8988T (cell line): ENCODE measurements around the gene SYNM.
A peak's percentile ranks its signal among the peaks of the same experiment; 100 is the strongest.

ENCODE experiments used
- DNase-seq: peaks from one replicate; pipeline ENCODE4 v3.0.0; 2011

The SYNM gene

DNA sequence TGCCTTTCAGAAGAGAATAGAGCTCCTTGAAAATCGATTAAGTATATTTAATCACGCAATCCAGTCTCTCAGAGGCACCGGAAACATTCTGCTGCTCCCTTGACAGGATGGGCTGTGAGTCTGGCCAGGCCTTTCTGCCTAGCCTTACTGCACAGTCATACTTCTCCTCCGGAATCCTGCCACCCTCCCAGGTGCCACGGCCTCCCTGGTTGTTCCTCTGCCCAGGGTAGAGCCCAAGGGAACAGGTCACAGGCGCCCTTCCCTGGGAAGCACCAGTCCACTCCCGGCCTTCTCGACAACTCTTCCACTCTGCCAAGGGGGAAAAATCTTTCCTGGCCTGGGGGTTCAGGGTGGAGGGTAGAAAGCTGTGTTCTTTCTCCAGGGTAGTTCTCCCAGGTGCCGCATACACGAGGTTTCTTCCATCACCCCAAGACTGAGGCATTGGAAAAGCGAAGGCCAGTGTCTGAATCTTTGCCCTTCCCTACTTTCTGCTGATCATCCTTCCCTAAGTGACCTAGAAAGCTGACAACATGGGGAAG is 17.4 kb upstream of the SYNM start:
- DNase-seq, result no peak

GRCh38 chr15:99090011-99090699 is 14.7 kb upstream of the SYNM start:
- no peak for DNase-seq

- DNase-seq, result no peak
These were observed 13.9 kb upstream of the SYNM start for GRCh38 chr15:99090938-99091337.

GRCh38 chr15:99092554-99093172 is 12.2 kb upstream of the SYNM start:
- no peak for DNase-seq

GRCh38 chr15:99095626-99096025 is 9.3 kb upstream of the SYNM start:
- DNase-seq, result no peak

DNA sequence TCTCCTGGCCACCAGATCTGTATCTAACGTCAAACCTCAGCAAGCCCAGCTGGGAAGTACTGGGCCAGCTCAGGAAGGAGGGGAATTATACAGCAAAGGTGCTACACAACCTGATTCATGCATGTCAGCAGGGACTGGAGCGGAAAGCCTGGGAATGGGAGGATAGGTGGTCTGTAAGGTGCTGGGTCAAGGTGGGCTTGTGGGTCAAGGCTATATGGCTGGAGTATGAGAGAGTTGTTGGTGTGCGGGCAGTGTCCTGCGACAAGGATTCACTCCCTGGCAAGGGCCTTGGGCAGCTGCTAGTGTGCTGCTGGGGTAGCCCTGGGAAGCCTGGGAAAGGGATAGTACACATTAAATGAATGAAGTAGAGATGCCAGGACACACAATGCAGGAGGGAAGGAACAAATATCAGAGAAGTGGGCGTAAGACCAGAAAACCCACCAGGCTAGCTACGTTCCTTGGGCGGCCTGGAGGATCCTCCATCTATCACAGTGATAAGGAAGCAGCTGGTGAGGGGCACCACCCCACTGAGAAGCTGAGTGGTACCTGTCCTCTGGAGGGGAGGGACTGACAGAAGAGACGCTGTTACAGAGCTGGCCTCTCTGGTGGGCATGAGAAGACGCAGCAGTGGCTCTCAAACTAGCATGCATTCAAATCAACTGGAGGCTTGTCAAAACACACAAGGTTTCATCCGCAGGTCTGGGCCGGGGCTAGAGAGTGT is 8.5 kb upstream of the SYNM start:
- DNase-seq, result no peak

DNA sequence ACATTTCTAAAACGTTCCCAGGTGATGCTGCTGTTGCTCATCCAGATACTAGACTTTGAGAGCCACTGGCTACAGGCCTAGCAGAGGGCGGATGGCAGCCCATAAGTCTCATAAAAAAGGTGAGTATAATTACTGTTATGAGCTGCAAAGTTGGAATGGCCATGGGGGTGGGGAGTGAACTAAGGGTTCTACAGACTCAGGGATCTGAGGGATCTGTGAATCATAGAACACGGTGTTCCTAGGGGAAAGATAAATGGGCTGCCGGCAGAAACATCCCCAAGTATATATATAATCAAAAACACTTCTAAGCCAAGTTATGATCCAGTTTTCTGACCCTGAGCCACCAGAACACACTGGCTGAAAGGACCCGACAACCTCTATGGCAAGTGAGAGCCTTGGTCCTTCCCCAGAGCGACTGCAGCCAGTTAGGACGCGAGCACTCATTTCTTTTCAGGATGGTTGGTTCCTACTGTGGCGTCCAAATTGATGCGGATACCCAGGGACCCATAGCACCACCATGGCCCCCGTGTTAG is 7.9 kb upstream of the SYNM start:
- no peak for DNase-seq

DNA sequence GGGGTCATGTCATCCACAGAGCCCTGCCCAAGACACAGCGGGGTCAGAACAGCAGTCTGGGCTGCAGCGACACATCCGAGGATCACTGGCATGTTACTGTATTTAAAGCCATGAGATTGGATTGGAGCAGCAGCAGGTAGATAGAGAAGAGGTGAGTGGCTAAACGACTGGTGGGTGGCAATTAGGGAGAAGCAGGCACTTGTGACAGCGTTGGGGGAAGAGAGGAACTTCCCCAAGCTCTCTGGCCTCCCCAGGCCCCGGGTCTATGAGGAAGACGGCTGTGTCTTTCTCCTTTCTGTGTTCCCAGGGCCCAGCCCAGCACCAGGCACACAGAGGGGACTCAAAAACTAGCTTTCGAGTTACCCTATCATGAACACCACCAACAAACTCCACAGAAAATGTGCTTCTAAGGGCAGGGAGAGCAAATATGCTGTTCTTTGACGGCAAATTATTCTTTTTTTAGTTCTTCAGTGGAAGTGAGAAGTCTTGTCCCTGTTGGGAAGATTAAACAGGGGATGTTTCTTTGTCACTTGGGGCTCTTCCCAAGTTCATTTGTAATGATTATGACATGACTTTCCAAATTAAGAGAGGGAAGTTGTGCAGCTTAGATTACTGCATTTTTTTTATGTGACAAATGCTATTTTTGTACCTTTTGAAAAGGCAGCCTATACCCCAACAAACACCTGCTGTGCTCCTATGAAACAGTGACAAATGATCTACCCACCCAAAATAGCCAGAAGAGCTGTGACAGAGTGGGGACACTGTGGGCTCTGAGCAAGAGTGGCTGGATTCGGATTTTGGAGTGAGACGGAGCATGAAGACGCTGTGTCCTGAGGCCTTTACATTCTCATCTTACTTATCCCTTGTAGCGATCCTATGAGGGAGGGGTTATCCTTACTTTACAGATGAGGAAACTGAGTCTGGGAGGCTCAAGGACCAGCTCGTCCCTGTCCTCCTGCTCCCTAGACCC is 7.2 kb upstream of the SYNM start:
- DNase-seq, result no peak

DNA sequence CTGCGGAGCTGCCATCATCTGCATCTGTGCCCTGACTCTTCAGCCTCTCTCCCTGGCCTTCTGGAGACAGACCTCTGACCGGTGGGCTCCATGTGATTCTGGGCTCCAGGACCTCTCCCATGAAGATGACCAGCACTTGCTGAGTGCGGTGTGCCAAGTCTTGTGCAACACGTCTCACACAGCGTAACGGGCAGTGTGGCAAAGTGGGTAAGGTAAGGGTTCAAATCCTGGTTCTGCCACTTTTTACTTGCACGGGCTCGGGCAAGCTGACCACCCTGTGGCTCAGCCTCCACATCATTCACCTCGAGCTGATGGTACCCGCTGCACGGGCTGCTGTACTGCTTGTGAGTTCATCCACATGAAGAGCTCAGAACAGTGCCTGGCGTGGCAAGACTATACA is 6.5 kb upstream of the SYNM start:
- no peak for DNase-seq

DNA sequence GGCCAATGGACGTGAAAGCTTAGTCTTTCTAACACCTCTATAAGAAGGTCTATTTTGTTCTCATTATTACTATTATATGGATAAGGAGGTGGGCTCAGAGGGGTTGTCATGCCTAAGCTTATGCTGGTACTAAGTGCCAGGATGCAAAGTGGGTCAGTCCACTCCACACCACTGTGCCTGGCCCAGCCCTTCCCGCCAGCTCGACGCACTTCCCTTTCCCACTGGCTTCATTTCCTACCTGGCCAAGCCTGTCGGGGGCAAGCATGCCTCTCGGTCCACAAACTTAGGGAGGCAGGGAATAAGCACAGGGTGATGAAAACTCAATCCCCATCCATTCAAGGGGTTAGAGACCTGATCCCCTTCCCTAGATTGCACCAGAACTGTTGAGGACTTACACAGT is 5.9 kb upstream of the SYNM start:
- DNase-seq, result no peak

- DNase-seq, result no peak
These were observed 5.2 kb upstream of the SYNM start for GRCh38 chr15:99099661-99100060.

- DNase-seq, result peak; percentile 63
These were observed 4.4 kb upstream of the SYNM start for GRCh38 chr15:99100245-99101173.

DNA sequence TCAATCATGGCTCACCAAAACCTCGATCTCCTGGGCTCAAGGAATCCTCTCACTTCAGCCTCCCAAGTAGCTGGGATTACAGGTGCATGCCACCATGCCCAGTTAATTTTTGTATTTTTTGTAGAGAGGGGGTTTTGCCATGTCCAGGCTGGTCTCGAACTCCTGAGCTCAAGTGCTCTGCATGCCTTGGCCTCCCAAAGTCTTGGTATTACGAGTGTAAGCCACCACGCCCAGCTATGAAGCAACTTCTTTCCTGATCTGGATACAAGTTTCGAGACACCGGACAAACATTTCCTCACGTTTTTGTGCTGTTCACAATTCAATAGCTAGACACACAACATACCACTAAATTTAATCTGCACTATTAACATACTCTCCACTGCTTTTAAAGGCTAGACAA is 3.4 kb upstream of the SYNM start:
- DNase-seq, result no peak

GRCh38 chr15:99102332-99103235 is 2.3 kb upstream of the SYNM start:
- no peak for DNase-seq

- DNase-seq, result no peak
These were observed 1.6 kb upstream of the SYNM start for GRCh38 chr15:99103279-99103678.

DNA sequence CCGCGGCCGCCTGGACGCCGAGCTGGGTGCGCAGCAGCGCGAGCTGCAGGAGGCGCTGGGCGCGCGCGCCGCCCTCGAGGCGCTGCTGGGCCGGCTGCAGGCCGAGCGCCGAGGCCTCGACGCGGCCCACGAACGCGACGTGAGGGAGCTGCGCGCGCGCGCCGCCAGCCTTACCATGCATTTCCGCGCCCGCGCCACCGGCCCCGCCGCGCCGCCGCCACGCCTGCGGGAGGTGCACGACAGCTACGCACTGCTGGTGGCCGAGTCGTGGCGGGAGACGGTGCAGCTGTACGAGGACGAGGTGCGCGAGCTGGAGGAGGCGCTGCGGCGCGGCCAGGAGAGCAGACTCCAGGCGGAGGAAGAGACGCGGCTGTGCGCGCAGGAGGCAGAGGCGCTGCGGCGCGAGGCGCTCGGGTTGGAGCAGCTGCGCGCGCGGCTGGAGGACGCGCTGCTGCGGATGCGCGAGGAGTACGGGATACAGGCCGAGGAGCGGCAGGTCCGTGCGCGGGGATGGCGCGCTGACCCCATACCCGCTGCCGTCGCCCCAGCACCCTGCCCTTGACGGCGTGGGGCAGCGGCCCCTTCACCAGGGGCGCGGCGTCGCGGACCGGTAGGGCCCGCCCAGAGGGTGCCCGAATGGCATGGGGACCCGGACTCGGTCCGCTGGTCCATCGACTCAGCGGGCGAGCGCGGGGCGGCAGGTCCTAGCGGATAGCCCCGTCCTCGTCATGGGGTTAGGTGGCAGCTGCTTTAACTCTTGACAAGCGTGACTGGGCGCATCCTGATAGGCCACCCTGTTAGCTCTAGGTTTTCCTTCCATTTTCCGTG is 848 bp downstream of the SYNM start:
- peak; percentile 57 for DNase-seq

- DNase-seq, result no peak
These were observed 1.7 kb downstream of the SYNM start for GRCh38 chr15:99106417-99107220.

DNA sequence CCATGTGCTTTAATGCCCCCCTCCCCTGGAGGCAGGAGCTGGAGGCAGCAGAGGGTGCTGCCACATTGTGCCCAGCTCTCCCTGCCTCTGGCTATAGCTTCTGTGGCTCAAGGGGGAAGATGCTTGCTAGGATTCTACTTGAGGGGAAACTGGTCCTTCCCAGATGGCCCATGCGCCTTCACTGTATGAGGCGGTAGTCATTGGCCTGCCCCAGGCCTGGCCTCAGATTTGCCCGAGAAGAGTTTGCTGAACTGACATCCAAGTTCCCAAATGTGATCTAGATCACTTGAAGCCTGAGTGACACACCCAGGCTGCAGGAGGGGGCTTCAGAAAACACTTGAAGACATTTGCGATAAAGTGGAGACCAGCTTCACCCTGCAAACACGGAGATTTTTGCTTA is 4.1 kb downstream of the SYNM start:
- DNase-seq, result no peak
